ENCODE data around the gene TWNK.

Gene TWNK

DNA sequence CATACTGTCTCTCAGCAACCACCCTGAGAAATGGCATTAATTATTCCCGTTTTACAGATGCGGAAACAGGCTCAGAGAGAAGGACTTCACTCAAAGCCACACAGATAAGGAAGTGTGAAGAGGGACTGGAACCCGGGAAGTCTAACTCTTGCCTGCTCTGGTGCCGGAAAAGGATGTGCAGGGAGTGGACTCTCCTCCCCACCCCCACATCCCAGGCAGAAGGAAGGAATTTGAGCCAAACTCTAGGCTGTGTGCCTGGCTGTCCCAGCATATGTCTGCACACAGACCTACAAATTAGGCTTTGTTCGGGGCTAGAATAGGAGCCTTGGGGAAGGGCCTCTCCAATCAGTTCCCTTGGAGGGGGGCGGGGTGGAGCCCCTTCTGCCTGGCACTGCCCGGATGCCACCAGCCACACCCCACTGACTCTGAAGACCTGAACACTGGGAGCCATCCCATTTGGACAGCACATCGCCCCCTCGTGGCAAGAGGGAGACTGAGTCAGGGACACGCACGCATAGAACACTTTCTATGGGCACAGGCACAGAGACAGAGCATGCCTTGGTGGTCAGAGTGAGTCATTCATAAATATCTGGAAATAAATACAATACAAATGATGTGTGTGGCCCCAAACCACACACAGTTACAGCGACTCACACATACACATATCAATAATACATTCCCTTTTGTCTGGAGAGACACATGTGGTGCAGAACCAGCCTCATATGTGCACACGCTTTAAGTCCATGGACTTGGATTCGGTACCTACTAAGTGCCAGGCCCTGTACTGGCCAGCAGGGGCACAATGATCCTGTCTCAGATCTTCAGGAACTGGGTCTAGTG, 25.4 kb downstream of the TWNK start:
- ATAC-seq: peak; percentile 93 to 95

DNA sequence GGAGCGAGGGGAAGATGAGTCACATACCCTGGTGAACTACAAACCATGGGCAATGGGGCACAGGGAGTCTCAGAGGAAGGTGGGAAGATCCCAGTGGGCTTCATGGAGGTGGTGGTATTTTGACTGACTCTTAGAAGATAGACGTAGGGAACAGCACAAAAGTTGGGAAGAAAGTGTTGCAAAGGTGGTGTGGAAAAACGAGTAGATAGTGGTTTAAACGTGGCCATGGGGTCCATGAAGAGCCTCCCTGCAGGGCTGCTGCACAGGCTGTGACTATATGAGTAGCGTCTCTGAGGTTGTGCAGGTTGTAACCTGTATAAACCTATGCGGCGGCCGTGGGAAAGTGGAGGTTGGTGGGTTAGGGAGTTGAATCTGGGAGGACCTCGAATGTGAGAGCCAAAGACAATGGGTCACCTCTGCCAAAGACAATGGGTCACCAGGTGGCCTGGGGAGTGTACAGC, 26.1 kb downstream of the TWNK start:
- no peak for ATAC-seq

DNA sequence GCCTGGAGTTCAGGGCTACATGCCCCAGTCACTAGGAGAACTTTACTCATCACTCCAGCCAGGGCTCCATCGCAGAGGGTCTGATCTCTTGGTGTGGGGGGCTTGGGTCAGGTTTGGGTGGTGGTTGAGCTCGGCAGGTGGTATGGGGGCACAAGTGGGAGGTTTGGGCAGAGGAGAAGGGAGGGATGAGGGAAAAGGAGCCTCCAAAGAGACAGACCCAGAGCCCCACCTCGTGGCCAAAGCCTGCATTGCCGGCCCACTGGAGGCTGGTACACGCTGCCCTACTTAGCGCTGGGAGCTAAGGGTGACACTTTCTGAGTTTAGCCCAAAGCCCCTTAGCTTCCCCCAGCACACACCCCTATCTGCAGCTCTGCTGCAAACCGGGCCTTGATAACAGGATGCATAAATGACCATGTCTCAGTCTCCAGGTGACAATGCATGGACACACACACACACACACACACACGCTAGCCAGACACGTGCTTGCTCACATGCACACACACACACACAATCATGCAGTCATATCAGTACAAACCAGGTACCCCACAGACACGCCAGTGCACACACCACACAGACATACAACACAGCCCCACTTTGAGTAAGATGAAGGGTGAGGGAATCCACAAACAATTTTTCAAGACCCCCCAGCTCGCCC, 27.0 kb downstream of the TWNK start:
- no peak for ATAC-seq

GRCh38 chr10:101014966-101015581, 27.7 kb downstream of the TWNK start:
- peak in 1 of 2 donors; percentile 27 for ATAC-seq

DNA sequence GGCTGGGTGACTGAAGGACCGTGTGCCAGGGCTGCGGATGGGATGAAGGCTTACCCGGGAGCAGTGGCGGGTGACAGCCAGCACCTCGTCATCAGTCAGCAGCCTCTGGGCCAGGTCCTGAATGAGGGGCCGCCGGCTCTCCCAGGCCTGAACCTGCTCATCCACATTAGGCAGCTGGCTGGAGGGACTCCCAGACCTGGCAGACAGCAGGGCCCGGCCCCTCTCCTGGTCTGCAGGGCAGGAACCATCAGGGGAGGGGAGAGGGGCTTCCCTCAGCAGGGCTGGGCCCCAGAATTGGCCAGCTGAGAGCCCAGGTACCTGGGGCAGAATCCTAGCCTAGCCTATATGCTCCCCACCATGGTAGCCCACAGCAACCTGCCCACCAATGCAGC, 28.2 kb downstream of the TWNK start:
- no peak for ATAC-seq

DNA sequence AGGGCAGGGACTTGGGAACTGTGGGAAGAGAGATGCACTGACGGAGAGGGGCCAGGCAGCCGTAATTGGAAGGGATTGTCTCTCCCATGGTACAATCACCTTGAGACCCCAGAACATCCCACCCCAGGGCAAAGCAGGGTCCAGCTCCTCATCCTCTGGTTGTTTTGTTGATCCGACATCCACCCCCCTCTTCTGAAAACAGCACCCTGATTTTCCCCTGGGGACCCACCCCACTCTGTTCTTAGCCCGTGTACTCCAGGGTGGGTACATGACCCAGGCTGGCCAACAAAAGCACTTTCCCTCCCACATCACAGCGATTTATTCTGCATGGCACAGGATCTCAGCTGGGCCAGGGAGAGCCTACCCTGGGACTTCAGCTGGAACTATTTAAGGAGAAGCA, 29.5 kb downstream of the TWNK start:
- no peak for ATAC-seq

- no peak for ATAC-seq
These were observed 30.8 kb downstream of the TWNK start for GRCh38 chr10:101018118-101018599.

DNA sequence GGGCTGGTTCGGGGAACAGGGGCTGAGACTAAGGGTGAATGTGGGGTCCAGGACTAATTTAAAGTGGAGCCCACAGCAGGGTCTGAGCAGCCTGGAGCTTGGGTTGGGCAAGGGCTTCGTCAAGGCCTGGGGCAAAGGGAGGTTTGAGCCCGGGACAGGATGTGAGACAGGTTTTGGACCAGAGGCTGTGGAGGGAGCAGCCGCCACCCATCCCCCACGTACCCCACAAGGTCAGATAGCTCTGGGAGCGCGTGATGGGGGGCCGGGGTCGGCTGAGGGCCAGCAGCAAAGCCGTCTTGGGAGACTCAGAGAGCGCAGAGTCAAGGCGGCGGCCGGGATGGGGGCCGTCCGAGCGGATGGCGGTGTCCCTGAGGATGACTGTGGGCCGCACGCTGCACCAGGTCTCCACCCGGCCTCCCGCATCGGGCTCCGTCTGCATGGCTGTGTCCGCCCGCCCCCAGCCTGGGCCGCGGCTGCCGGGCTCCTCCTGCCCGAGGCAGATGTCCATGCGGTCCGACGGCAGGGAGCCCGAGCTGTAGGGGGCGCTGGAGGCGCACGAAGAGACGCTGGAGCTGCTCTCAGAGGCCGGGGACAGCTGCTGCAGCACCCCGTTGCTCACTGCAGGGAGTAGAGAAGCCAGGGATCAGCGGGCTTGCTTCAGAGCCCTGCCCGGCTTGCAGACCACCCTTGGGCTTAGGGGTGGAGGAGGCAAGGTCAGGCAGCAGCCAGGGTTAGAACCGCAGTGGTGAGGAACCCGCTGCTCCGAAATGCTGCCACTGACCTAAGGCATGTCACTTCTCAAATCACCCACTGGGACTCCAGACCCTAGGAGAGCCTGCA, 31.5 kb downstream of the TWNK start:
- peak; percentile 63 to 64 for ATAC-seq

DNA sequence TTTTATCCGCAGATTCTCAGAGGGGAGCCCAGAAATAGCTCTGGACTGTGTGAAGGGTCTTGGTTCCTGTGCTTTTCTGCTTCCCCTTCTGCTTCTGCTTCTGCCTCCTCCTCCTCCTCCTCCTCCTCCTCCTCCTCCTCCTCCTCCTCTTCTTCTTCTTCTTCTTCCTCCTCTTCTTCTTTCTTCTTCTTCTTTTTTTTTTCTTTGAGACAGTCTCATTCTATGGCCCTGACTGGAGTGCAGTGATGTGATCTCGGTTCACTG, 32.0 kb downstream of the TWNK start:
- ATAC-seq: no peak

GRCh38 chr10:101020427-101021075, 33.2 kb downstream of the TWNK start:
- no peak for ATAC-seq

DNA sequence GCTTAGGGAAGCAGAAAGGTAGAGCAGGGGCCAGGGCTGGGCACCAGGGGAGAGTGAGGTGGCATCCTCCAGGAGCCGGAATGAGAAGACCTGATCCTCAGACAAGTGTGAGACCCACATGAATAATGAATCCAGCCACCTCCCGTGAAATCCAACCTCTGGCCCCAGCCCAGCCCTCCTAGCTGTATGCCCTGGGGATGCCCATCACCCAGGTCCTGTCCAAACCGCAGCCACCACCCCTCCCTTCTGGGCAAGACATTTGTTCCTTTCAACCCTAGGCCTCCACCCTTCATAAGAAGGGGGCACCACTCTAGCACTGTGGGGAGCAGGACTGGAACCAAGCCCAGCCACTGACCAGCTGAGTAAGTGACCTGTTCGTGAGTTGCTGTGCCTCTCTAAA, 33.9 kb downstream of the TWNK start:
- no peak for ATAC-seq

GRCh38 chr10:101021692-101022251, 34.4 kb downstream of the TWNK start:
- ATAC-seq: no peak

DNA sequence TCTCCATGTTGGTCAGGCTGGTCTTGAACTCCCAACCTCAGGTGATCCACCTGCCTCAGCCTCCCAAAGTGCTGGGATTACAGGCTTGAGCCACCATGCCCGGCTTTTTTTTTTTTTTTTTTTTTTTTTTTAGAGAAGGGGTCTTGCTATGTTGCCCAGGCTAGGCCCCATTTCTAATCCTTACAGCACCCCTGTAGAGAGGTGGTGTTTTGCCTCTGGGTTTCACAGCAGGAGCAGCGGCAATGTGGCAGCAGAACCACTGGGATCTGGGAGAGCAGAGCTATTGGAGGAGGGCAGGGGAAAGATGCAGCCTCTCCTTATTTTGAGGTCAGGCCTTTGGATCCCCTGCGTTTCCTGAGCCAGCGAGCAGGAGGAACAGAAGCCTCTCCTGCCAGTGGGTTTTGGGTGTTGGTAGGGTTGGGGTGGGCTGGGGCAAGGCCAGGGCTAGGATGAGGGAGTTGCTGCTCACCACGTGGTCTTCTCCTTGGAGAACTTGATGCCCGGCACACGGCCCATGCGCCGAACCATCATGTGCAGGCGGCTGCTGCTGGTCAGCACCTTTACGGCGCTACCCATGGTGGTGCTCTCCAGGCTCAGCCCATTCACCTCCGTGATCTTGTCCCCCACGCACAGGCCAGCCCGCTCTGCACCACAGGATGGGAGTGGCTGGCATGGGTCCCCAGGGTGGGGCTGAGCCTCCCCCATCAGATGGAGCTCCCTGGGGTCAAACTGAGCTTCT, 35.8 kb downstream of the TWNK start:
- no peak for ATAC-seq

DNA sequence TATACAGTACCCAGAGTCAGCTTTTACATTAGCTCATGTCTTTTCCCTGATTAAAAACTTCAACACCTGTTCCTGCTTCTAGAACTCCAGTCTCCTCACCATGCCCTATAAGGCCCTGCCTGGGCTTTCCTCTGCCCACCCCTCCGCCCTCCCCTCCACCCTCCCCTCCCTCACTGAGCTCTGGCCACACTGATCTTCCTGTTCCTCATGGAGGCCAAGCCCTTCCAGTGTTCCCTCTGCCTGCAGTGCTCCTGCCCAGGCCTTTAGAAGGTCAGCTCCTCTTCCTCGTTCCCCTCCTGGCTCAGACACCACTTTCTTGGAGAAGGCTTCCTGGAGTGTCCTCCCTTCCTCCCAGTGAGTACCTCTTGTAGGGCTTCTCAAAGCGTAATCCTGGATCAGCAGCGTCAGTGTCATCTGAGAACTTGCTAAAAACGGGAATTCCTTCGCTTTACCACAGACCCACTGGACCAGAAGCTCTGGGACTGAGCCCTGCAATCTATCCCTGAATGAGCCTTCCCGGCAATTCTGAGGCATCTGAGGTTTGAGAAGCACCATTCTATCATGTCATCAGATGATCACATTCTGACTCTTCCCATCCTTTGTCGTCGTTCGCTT, 39.9 kb downstream of the TWNK start:
- ATAC-seq: no peak

DNA sequence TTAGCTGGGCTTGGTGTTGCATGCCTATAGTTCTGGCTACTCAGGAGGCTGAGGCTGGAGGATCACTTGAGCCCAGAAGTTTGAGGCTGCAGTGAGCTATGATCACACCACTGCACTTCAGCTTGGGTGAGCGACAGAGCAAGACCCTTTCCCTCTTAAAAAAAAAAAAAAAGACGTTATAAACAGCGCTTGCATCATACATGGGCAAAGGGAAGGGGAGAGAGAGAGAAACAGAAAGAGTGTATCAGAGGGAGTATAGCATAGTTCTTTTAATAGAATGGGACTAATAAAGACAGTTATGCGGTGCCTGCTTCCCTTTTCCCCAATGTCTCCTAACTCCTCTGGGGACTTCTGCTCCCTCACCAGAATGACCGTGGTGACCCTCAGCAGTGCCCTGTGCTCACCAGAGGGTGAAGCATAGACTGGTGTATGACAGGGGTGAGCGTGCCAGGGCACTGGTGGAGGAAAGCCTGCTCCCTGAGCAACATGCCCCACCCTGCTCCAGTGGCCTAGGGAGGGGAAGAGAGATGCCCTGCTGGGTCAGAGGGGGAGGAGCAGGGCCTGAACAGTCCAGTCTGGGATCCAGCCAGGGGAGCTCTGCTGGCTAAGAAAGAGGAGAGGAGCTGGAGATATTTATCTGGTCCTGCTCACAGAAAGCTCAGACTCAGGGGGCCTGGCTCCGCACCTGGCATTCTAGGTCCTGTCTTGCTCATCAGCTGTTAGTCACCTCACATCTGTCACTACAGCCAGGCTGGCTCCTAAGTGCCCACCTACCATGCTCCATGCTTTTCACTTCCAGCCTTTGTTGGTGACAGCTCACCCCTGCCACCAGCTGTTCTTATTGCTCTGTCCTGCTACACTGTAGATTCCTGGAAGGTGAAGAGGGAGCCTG, 41.3 kb downstream of the TWNK start:
- ATAC-seq: no peak

DNA sequence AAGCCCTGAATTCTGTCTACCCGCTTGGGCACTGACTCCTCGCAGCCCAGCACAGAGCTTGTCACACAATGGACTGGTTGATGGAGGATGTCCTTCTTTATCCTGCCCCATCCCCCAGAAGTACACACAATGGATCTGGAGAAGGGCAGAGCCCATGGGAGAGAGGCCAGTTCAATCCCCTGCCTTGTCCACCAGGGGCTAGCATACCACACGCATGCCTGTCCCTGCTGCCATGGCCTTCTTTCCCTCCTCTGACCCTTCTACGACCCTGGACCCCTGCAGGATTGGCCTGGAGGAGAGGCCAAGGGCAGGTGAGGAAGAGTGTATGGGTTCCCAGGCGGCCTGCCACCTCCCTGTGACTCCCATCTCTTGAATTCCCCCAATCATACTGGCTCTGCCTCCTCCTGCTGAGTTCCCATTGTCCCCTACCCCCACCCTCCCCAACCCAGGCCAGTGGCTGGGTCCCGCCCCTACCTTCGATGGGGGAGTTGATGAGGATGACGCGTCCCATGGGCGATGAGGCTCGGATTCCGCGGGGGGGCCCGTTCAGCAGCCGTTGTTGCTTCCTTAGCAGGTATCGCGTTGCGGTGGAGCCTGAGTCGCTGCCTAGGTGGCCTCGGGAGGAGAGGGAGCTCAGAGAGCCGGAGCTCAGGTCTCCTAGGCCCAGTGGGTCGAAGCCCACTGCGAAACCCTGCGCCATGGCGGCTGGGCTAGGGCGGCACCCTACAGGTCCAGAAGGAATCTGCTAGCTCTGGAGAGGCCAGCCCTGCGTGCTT, 42.4 kb downstream of the TWNK start:
- no peak for ATAC-seq

GRCh38 chr10:101030496-101031127, 43.3 kb downstream of the TWNK start:
- no peak for ATAC-seq

GRCh38 chr10:101031128-101031795, 43.9 kb downstream of the TWNK start, which contains the start of the genes PDZD7 and SFXN3:
Gene PDZD7 (minus strand): TSS chr10:101031129. CDS start chr10:101030219, 910 bp downstream.
Gene SFXN3 (plus strand): TSS chr10:101031234. CDS start chr10:101034695, 3,461 bp downstream.
- peak; percentile 88 to 91 for ATAC-seq

Data from activated CD4-positive, CD25-positive, alpha-beta regulatory T cell treated with anti-CD3 and anti-CD28 coated beads, Interleukin-2, amount 50 U/mL, for 24 hours (primary cell).